ENCODE measurements around the gene GRXCR1. TPM values are rescaled to one million over a fixed set of nuclear protein-coding genes. Genes with fewer than 3 reads are reported as not detected.

The GRXCR1 gene
- total RNA-seq, 1 experiment from 2014 or later: not detected

DNA sequence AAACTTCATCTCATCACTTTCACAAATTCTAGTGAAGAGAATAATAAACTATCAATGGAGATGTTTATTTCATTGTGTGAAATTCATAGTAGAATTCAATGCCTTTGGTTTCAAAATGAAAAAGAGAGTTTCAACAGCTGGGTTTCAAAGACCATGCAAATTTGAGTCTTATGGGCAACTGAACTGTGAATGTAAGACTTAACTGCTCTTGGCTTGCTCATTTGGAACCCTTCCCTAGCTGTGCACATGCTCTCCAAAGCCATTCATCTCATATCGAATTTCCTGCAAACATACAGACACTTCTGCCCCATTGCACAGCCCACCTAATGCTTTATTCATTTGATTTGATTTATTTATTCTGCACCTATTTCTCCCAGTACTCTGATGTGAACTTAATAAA, 154.5 kb downstream of the GRXCR1 start:
- Mint-ChIP-seq H3K9me3 (no peaks in the 10 kb centered on the region; a peak in 1 of 5 replicates), H3K36me3 (ENCODE audit: insufficient read depth in 1 of 3, low read depth in 3 of 3) (no peaks in the 10 kb centered on the region), H3K4me3 (no peak overlapping the region), H3K4me1 (no peaks in the 10 kb centered on the region), H3K27me3 (ENCODE audit: low read depth) (no peaks in the 10 kb centered on the region), H3K27ac (no peak overlapping the region)
- Histone ChIP-seq H3K56ac (ENCODE audit: insufficient read length, low read depth, low read length) (no peak overlapping the region), H4K8ac (replicated peaks; ENCODE audit: insufficient read length, low read depth, low read length) (no peak overlapping the region), H3K79me1 (ENCODE audit: insufficient read depth, low read depth, low read length, poor library complexity, severe bottlenecking) (no peaks in the 10 kb centered on the region), H2AFZ (ENCODE audit: low read length) (no peak overlapping the region), H4K5ac (ENCODE audit: insufficient read length, low read depth, low read length) (no peak overlapping the region), H3K18ac (ENCODE audit: insufficient read length, low read depth, low read length) (no peak overlapping the region), H2BK5ac (ENCODE audit: insufficient read length, low read length) (no peak overlapping the region), H3K9me3 (ENCODE audit: control insufficient read depth, low read depth, low read length) (no peaks in the 10 kb centered on the region), H3K4ac (ENCODE audit: low read depth, low read length) (no peak overlapping the region), H2AK5ac (ENCODE audit: insufficient read length, low read length) (no peak overlapping the region), H3K14ac (ENCODE audit: insufficient read depth, low read length) (no peak overlapping the region), H3K4me2 (ENCODE audit: insufficient read depth, insufficient read length, low read length) (no peak overlapping the region), H4K20me1 (ENCODE audit: control insufficient read depth, insufficient read depth, insufficient read length) (no peaks in the 10 kb centered on the region), H2BK120ac (ENCODE audit: low read depth, low read length, poor library complexity, severe bottlenecking) (no peak overlapping the region), H3K4me1 (ENCODE audit: insufficient read depth, low read length) (peaks cover 2% of the 10 kb centered on the region; the same call in 1 of the 2 replicates), H3T11ph (ENCODE audit: low read length) (no peak overlapping the region), H3K27ac (ENCODE audit: insufficient read length, low read depth, low read length) (no peak overlapping the region), H2BK20ac (ENCODE audit: low read depth, low read length, poor library complexity, severe bottlenecking) (no peak overlapping the region), H3K23ac (ENCODE audit: insufficient read length, low read depth, low read length) (no peak overlapping the region), H3K27me3 (ENCODE audit: insufficient read depth, low read length) (no peaks in the 10 kb centered on the region), H3K9ac (ENCODE audit: extremely low read depth, insufficient read length, low read length) (no peak overlapping the region), H3K79me2 (ENCODE audit: insufficient read depth, low read length) (no peaks in the 10 kb centered on the region), H2BK12ac (ENCODE audit: insufficient read length, low read depth, low read length) (no peak overlapping the region), H3K23me2 (ENCODE audit: insufficient read length, low read depth, low read length, poor library complexity, severe bottlenecking) (no peaks in the 10 kb centered on the region), H4K91ac (ENCODE audit: insufficient read length, low read depth, low read length) (no peak overlapping the region), H2BK15ac (ENCODE audit: low read depth, low read length) (no peak overlapping the region)
- no peak for DNase-seq
- TF ChIP-seq, protein P1, sequence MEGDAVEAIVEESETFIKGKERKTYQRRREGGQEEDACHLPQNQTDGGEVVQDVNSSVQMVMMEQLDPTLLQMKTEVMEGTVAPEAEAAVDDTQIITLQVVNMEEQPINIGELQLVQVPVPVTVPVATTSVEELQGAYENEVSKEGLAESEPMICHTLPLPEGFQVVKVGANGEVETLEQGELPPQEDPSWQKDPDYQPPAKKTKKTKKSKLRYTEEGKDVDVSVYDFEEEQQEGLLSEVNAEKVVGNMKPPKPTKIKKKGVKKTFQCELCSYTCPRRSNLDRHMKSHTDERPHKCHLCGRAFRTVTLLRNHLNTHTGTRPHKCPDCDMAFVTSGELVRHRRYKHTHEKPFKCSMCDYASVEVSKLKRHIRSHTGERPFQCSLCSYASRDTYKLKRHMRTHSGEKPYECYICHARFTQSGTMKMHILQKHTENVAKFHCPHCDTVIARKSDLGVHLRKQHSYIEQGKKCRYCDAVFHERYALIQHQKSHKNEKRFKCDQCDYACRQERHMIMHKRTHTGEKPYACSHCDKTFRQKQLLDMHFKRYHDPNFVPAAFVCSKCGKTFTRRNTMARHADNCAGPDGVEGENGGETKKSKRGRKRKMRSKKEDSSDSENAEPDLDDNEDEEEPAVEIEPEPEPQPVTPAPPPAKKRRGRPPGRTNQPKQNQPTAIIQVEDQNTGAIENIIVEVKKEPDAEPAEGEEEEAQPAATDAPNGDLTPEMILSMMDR (conservative IDR thresholded peaks at IDR 0.05): no peak
- WGBS (ENCODE audit: extremely low coverage, insufficient read length, low lambda C conversion rate): no CpG with 5 or more reads among the region's 1 CpG

Data from H9 (cell line).